HepG2 (cell line): Measurements from ENCODE around the gene ERICH3. TPM values are rescaled to one million over a fixed set of nuclear protein-coding genes. Genes with fewer than 3 reads are reported as not detected.

Experiments used
- ATAC-seq: fragments of 200-7000 bp; cut with Tn5 transposase; 3 replicates; pipeline ENCODE4 v1.9.1; 2020; ENCODE audit warnings: mild to moderate bottlenecking, moderate library complexity
- BruUV-seq: library from RNA; stranded (reverse); fragments of 400-500 nt; replicated peaks from 2 replicates; lab custom pipeline; 2021; lab: Mats Ljungman, UMichigan
- CTCF ChIA-PET: fragments of 300-600 bp; formaldehyde crosslinking; extraction: SDS; loops from one replicate; lab custom pipeline; 2021; ENCODE audit warnings: low total read pairs, inconsistent platforms, low intra/inter-chr PET ratio; lab: Yijun Ruan, JAX
- POLR2A ChIA-PET: fragments of 350-600 bp; sonication (Branson Sonifier 250); formaldehyde crosslinking; loops from one replicate; lab custom pipeline; 2020; ENCODE audit warnings: antibody characterized with exemption, inconsistent platforms; lab: Yijun Ruan, JAX
- DNase-seq: peaks from one replicate; pipeline ENCODE4 v3.0.0-alpha.2; 2015; ENCODE audit warnings: low spot score
- FAIRE-seq: peaks from 3 replicates; lab custom pipeline; 2011; peaks lifted over from hg19 to GRCh38; lab: Jason Lieb, UNC
- H2AFZ ChIP-seq: one replicate; pipeline ENCODE4 v1.6.1; 2011; ENCODE audit warnings: low read length, inconsistent platforms
- H3K27ac ChIP-seq: fragments of 300-600 bp; 3 replicates; pipeline ENCODE4 v1.8.0; 2011; ENCODE audit warnings: mixed run types, mild to moderate bottlenecking, mixed read lengths, low read length, inconsistent platforms; ENCODE audit not compliant: insufficient read depth; ENCODE audit errors: extremely low read length
- H3K27me3 ChIP-seq, 2 experiments: fragments of 200-600 bp in 1 of 2; 2 replicates in 1 of 2; 3 replicates in 1 of 2; pipeline versions ENCODE4 v1.6.0 to v1.8.0; 2011; ENCODE audit warnings: low read length in 2 of 2, mild to moderate bottlenecking in 2 of 2, moderate library complexity in 2 of 2, inconsistent platforms in 1 of 2; ENCODE audit not compliant: insufficient read depth in 2 of 2, control insufficient read depth in 1 of 2
- H3K36me3 ChIP-seq, 2 experiments: fragments of 200-600 bp in 1 of 2; replicated peaks in 1 of 2; 2 replicates in 1 of 2; 3 replicates in 1 of 2; pipeline versions ENCODE4 v1.5.1 to v1.8.0; 2011; ENCODE audit warnings: low read length in 2 of 2, inconsistent platforms in 1 of 2; ENCODE audit not compliant: insufficient read depth in 2 of 2, control insufficient read depth in 1 of 2
- H3K4me1 ChIP-seq: 2 replicates; pipeline ENCODE4 v1.5.1; 2012; ENCODE audit warnings: low read length, inconsistent platforms; ENCODE audit not compliant: insufficient read depth
- H3K4me2 ChIP-seq: 2 replicates; pipeline ENCODE4 v1.6.0; 2011; ENCODE audit warnings: low read depth, low read length, inconsistent platforms
- H3K4me3 ChIP-seq, 3 experiments: fragments of 200-600 bp in 1 of 3; sonication (generic), shearing (Covaris generic) in 1 of 3; replicated peaks in 1 of 3; 2 replicates each; pipeline ENCODE4 v1.5.1; 2011 to 2016; ENCODE audit warnings: low read length in 3 of 3, inconsistent platforms in 2 of 3, low read depth in 2 of 3, mild to moderate bottlenecking in 2 of 3, control low read depth in 1 of 3, mixed read lengths in 1 of 3; ENCODE audit not compliant: insufficient read depth in 1 of 3
- H3K79me2 ChIP-seq: one replicate; pipeline ENCODE4 v1.6.1; 2011; ENCODE audit warnings: low read length, inconsistent platforms; ENCODE audit not compliant: insufficient read depth
- H3K9ac ChIP-seq: 2 replicates; pipeline ENCODE4 v1.6.0; 2011; ENCODE audit warnings: mild to moderate bottlenecking, low read depth, low read length, inconsistent platforms; ENCODE audit not compliant: insufficient read depth
- H3K9me3 ChIP-seq: 2 replicates; pipeline ENCODE4 v1.5.1; 2012; ENCODE audit warnings: mild to moderate bottlenecking, low read length
- H4K20me1 ChIP-seq: 2 replicates; pipeline ENCODE4 v1.6.0; 2011; ENCODE audit warnings: inconsistent platforms, mild to moderate bottlenecking, low read length, moderate library complexity; ENCODE audit not compliant: insufficient read depth
- CENPX ChIP-seq: sonication (generic); formaldehyde crosslinking; IDR thresholded peaks from 2 replicates; pipeline ENCODE4 v1.9.0; 2021; ENCODE audit warnings: mild to moderate bottlenecking, missing genetic modification reagents, moderate library complexity
- E2F5 ChIP-seq: sonication (generic); formaldehyde crosslinking; conservative IDR thresholded peaks from 2 replicates; pipeline ENCODE4 v1.4.0; 2020; ENCODE audit warnings: missing genetic modification reagents
- EHMT2 ChIP-seq: fragments of 200-600 bp; sonication (generic); IDR thresholded peaks from 2 replicates; pipeline ENCODE4 v1.7.0; 2017; ENCODE audit warnings: antibody characterized with exemption, low read depth, low read length, borderline replicate concordance
- HMG20B ChIP-seq: conservative IDR thresholded peaks from 2 replicates; pipeline ENCODE4 v1.6.1; 2016; ENCODE audit warnings: missing genetic modification reagents, missing compliant biosample characterization
- KDM1A ChIP-seq: IDR thresholded peaks from 2 replicates; pipeline ENCODE4 v1.6.1; 2016; ENCODE audit warnings: missing compliant biosample characterization
- NCOA1 ChIP-seq: sonication (generic); formaldehyde crosslinking; IDR thresholded peaks from 2 replicates; pipeline ENCODE4 v1.9.0; 2021; ENCODE audit warnings: missing genetic modification reagents
- NFE2 ChIP-seq: sonication (generic); formaldehyde crosslinking; IDR thresholded peaks from 2 replicates; pipeline ENCODE4 v1.4.0; 2020; ENCODE audit warnings: missing genetic modification reagents
- NFE2L1 ChIP-seq: sonication (generic); formaldehyde crosslinking; IDR thresholded peaks from 2 replicates; pipeline ENCODE4 v1.4.0; 2020; ENCODE audit warnings: missing genetic modification reagents, mild to moderate bottlenecking, borderline replicate concordance
- NFYC ChIP-seq: IDR thresholded peaks from 2 replicates; pipeline ENCODE4 v1.6.1; 2016; ENCODE audit warnings: missing genetic modification reagents, missing compliant biosample characterization
- SMAD3 ChIP-seq: sonication (generic); formaldehyde crosslinking; IDR thresholded peaks from 2 replicates; pipeline ENCODE4 v1.4.0; 2020; ENCODE audit warnings: missing genetic modification reagents
- SP4 ChIP-seq: sonication (generic); formaldehyde crosslinking; IDR thresholded peaks from 2 replicates; pipeline ENCODE4 v1.8.1; 2023; ENCODE audit warnings: mild to moderate bottlenecking, missing genetic modification reagents
- SYNCRIP ChIP-seq: fragments of 200-400 bp; formaldehyde crosslinking; IDR thresholded peaks from 2 replicates; pipeline ENCODE4 v1.6.1; 2018; ENCODE audit warnings: mild to moderate bottlenecking, low read depth, low read length; ENCODE audit not compliant: insufficient read depth
- THYN1 ChIP-seq: sonication (generic); formaldehyde crosslinking; IDR thresholded peaks from 2 replicates; pipeline ENCODE4 v1.8.1; 2023; ENCODE audit warnings: low read depth, mild to moderate bottlenecking, moderate library complexity, missing genetic modification reagents, borderline replicate concordance
- TOE1 ChIP-seq: sonication (generic); formaldehyde crosslinking; IDR thresholded peaks from 2 replicates; pipeline ENCODE4 v1.4.0; 2020; ENCODE audit warnings: mild to moderate bottlenecking, missing genetic modification reagents
- ZEB1 ChIP-seq: IDR thresholded peaks from 2 replicates; pipeline ENCODE4 v1.6.1; 2012; ENCODE audit warnings: mild to moderate bottlenecking, low read depth, inconsistent platforms; ENCODE audit not compliant: insufficient replicate concordance
- ZFP90 ChIP-seq: sonication (generic); formaldehyde crosslinking; IDR thresholded peaks from 2 replicates; pipeline ENCODE4 v1.8.0; 2022; ENCODE audit warnings: missing genetic modification reagents, mild to moderate bottlenecking, inconsistent platforms, borderline replicate concordance
- ZNF549 ChIP-seq: sonication (generic); formaldehyde crosslinking; IDR thresholded peaks from 2 replicates; pipeline ENCODE4 v1.5.0; 2020; ENCODE audit warnings: missing genetic modification reagents
- ZNF576 ChIP-seq: sonication (generic); formaldehyde crosslinking; IDR thresholded peaks from 2 replicates; pipeline ENCODE4 v1.4.0; 2020; ENCODE audit warnings: mild to moderate bottlenecking, missing genetic modification reagents
- ZNF614 ChIP-seq: IDR thresholded peaks from 2 replicates; pipeline ENCODE4 v1.6.1; 2018; ENCODE audit warnings: missing biosample characterization, missing genetic modification reagents, inconsistent platforms, borderline replicate concordance
- ZNF773 ChIP-seq: sonication (generic); formaldehyde crosslinking; IDR thresholded peaks from 2 replicates; pipeline ENCODE4 v1.4.0; 2020; ENCODE audit warnings: missing genetic modification reagents, borderline replicate concordance
- ZNF775 ChIP-seq: sonication (generic); formaldehyde crosslinking; IDR thresholded peaks from 2 replicates; pipeline ENCODE4 v1.4.0; 2020; ENCODE audit warnings: missing genetic modification reagents, mild to moderate bottlenecking, moderate library complexity, borderline replicate concordance
- WGBS: methylation state at CpG from one replicate; pipeline ENCODE4 v1.1.6; 2017; ENCODE audit warnings: low lambda C conversion rate; 5-methylcytosine and 5-hydroxymethylcytosine counted together
- in situ Hi-C: cut with HindIII; loops from 2 replicates; pipeline ENCODE4 v1.10.0; 2017; ENCODE audit warnings: low pct_unique_long_range_greater_than_20kb; ENCODE audit not compliant: extremely low pct_ligation_motif_present
- intact Hi-C: fragments of 100-400 bp; cut with micrococcal nuclease; formaldehyde crosslinking; loops from one replicate; pipeline ENCODE4 v1.10.0; 2022; ENCODE audit not compliant: unreplicated experiment
- polyA plus RNA-seq, 8 experiments: library from polyadenylated mRNA; depleted of rRNA in 3 of 8; stranded (reverse) in 7 of 8; unstranded in 1 of 8; fragments of >200 nt; fragmentation: Illumina TruSeq in 4 of 8; extraction: Trizol in 4 of 8; gene quantifications; 2 replicates each; pipeline versions ENCODE4 v1.2.1 to v1.2.3, GENCODE V29; 2011 to 2016; ENCODE audit warnings: low read depth in 4 of 8, missing spikeins in 1 of 8, mixed read lengths in 1 of 8; ENCODE audit not compliant: insufficient read depth in 1 of 8
- total RNA-seq, 5 experiments: library from RNA; depleted of rRNA; stranded (reverse); fragments of >200 nt; fragmentation: Illumina TruSeq; extraction: Trizol; gene quantifications; 2 replicates each; pipeline ENCODE4 v1.2.3, GENCODE V29; 2016; ENCODE audit warnings: low read depth in 1 of 5

ERICH3 gene
- total and polyA plus RNA-seq, 2 of the 13 experiments (the other 11 are each of a cell fraction or from before 2014, with no cell fraction given) = 0.03 TPM; not detected in 1

GRCh38 chr1:74534241-74534640 is 139.4 kb downstream of the ERICH3 start:
- WGBS = 29% methylated on average over 3 of the region's 3 CpGs
- no peak for DNase-seq
- BruUV-seq = no TSS peak

DNA sequence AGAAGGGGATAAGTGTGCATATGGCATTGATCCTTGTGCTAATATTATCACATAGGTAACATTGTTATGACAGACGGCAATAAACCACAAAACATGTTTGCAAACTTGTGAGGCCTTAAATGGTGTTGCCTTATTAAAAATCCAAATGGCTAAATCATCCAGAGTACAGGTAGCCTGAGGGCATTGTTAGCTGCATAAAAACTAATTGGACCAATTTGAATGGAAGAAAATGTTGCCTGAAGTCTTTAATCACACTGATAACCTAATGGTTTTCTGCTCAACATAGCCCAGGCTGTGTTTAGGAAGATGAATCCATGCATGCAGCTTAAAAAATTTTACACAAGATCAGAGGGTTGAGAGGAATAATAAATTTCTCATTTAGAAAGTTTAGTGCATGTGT is 141.8 kb downstream of the ERICH3 start:
- in situ Hi-C loops (no loop called here), intact Hi-C loops (no loop called here)
- Histone ChIP-seq H3K79me2 (no peaks in the 10 kb centered on the region), H2AFZ (no peak overlapping the region), H3K9ac (no peak overlapping the region), H4K20me1 (no peaks in the 10 kb centered on the region), H3K9me3 (no peaks in the 10 kb centered on the region), H3K27me3 (no peaks in the 10 kb centered on the region), H3K4me3 (no peak overlapping the region), H3K36me3 (no peaks in the 10 kb centered on the region), H3K27ac (no peak overlapping the region), H3K4me2 (no peak overlapping the region), H3K4me1 (no peaks in the 10 kb centered on the region)
- WGBS = 6% methylated on average over 1 of the region's 1 CpG
- DNase-seq (no peak), ATAC-seq (no peak), FAIRE-seq (no peak)
- ChIA-PET CTCF (no interaction called here), POLR2A (no interaction called here)
- BruUV-seq = no TSS peak
- no peak for TF ChIP-seq TOE1 (CRISPR knock-in tag)
- no peak for TF ChIP-seq KDM1A (CRISPR knock-in tag)
- TF ChIP-seq NFYC (CRISPR knock-in tag) = no peak
- no peak for TF ChIP-seq SMAD3 (CRISPR knock-in tag)
- no peak for TF ChIP-seq ZNF775
- no peak for TF ChIP-seq ZFP90 (CRISPR knock-in tag)
- no peak for TF ChIP-seq CENPX (CRISPR knock-in tag)
- no peak for TF ChIP-seq ZNF614
- TF ChIP-seq ZNF576 = no peak
- TF ChIP-seq EHMT2 = no peak
- no peak for TF ChIP-seq ZNF773 (CRISPR knock-in tag)
- no peak for TF ChIP-seq E2F5 (CRISPR knock-in tag)
- no peak for TF ChIP-seq ZNF549 (CRISPR knock-in tag)
- no peak for TF ChIP-seq THYN1 (CRISPR knock-in tag)
- TF ChIP-seq SP4 (CRISPR knock-in tag) = no peak
- TF ChIP-seq NFE2 (CRISPR knock-in tag) = no peak

More at GRCh38 chr1:74534241-74534640, 139.4 kb downstream of the ERICH3 start:
- no peak for TF ChIP-seq SYNCRIP
- TF ChIP-seq NCOA1 (CRISPR knock-in tag) = no peak
- no peak for TF ChIP-seq NFE2L1 (CRISPR knock-in tag)
- TF ChIP-seq ZEB1 = no peak
- TF ChIP-seq HMG20B = no peak
- intact Hi-C loops = no loop called here
- Histone ChIP-seq H3K9me3 (no peaks in the 10 kb centered on the region), H3K36me3 (no peaks in the 10 kb centered on the region), H3K4me1 (no peaks in the 10 kb centered on the region), H3K9ac (no peak overlapping the region), H3K4me2 (no peak overlapping the region), H3K4me3 (no peak overlapping the region), H3K27ac (no peak overlapping the region), H4K20me1 (no peaks in the 10 kb centered on the region), H3K27me3 (no peaks in the 10 kb centered on the region), H2AFZ (no peak overlapping the region), H3K79me2 (no peaks in the 10 kb centered on the region)
- in situ Hi-C loops = no loop called here
- no peak for FAIRE-seq
- CTCF ChIA-PET = no interaction called here
- ATAC-seq = no peak
- POLR2A ChIA-PET = no interaction called here
